Measurements from ENCODE around the gene CCDC60. TPM values are rescaled to one million over a fixed set of nuclear protein-coding genes. Genes with fewer than 3 reads are reported as not detected.

The CCDC60 gene
- total RNA-seq, 1 experiment from 2014 or later: not detected

- Histone ChIP-seq H3K9me3 (ENCODE audit: low read depth, low read length, poor library complexity, severe bottlenecking) (no peaks in the 10 kb centered on the region), H3K27ac (ENCODE audit: low read depth, low read length, poor library complexity, severe bottlenecking) (no peak overlapping the region), H3K36me3 (ENCODE audit: insufficient read depth, low read length, poor library complexity, severe bottlenecking) (no peaks in the 10 kb centered on the region), H3K4me3 (ENCODE audit: low read depth, low read length, poor library complexity, severe bottlenecking) (no peak overlapping the region), H3K27me3 (replicated peaks; ENCODE audit: insufficient read depth, low read depth, low read length, poor library complexity) (peaks cover 57% of the 10 kb centered on the region), H3K4me1 (ENCODE audit: insufficient read depth, low read length, poor library complexity, severe bottlenecking) (no peaks in the 10 kb centered on the region)
- intact Hi-C loops (cut with micrococcal nuclease; ENCODE audit: unreplicated experiment): no loop called here
- DNase-seq (ENCODE audit: low spot score): no peak
- CTCF ChIA-PET: no interaction called here
- BruUV-seq (replicated peaks): no TSS peak
- TF ChIP-seq EZH2 (IDR thresholded peaks at IDR 0.05; ENCODE audit: borderline replicate concordance, low read depth, low read length, poor library complexity, severe bottlenecking) (no peak), CTCF (conservative IDR thresholded peaks at IDR 0.05; ENCODE audit: low read depth, low read length) (no peak)
- POLR2A ChIA-PET (ENCODE audit: low non-redundant PET): no interaction called here
Measured at GRCh38 chr12:119312904-119313303, 21.6 kb upstream of the CCDC60 start.

- CTCF ChIA-PET: no interaction called here
- BruUV-seq (replicated peaks): no TSS peak
Measured at GRCh38 chr12:119314290-119314689, 20.2 kb upstream of the CCDC60 start.

GRCh38 chr12:119319638-119320037, 14.9 kb upstream of the CCDC60 start:
- H3K27ac ChIP-seq (ENCODE audit: low read depth, low read length, poor library complexity, severe bottlenecking): no peak overlapping the region
- POLR2A ChIA-PET (ENCODE audit: low non-redundant PET): no interaction called here
- intact Hi-C loops (cut with micrococcal nuclease; ENCODE audit: unreplicated experiment): no loop called here
- no TSS peak for BruUV-seq (replicated peaks)
- DNase-seq (ENCODE audit: low spot score): peak; percentile 33
- no peaks in the 10 kb centered on the region for H3K36me3 ChIP-seq (ENCODE audit: insufficient read depth, low read length, poor library complexity, severe bottlenecking)
- peaks cover 78% of the 10 kb centered on the region for H3K27me3 ChIP-seq (replicated peaks; ENCODE audit: insufficient read depth, low read depth, low read length, poor library complexity)
- H3K4me3 ChIP-seq (ENCODE audit: low read depth, low read length, poor library complexity, severe bottlenecking): no peak overlapping the region
- TF ChIP-seq EZH2 (IDR thresholded peaks at IDR 0.05; ENCODE audit: borderline replicate concordance, low read depth, low read length, poor library complexity, severe bottlenecking) (no peak), CTCF (conservative IDR thresholded peaks at IDR 0.05; ENCODE audit: low read depth, low read length) (no peak)
- CTCF ChIA-PET: no interaction called here
- no peaks in the 10 kb centered on the region for H3K4me1 ChIP-seq (ENCODE audit: insufficient read depth, low read length, poor library complexity, severe bottlenecking)
- H3K9me3 ChIP-seq (ENCODE audit: low read depth, low read length, poor library complexity, severe bottlenecking): no peaks in the 10 kb centered on the region

More at GRCh38 chr12:119314290-119314689, 20.2 kb upstream of the CCDC60 start:
- DNase-seq (ENCODE audit: low spot score): no peak
- TF ChIP-seq CTCF (conservative IDR thresholded peaks at IDR 0.05; ENCODE audit: low read depth, low read length): no peak
- no peak for TF ChIP-seq EZH2 (IDR thresholded peaks at IDR 0.05; ENCODE audit: borderline replicate concordance, low read depth, low read length, poor library complexity, severe bottlenecking)
- no peaks in the 10 kb centered on the region for H3K4me1 ChIP-seq (ENCODE audit: insufficient read depth, low read length, poor library complexity, severe bottlenecking)
- H3K36me3 ChIP-seq (ENCODE audit: insufficient read depth, low read length, poor library complexity, severe bottlenecking): no peaks in the 10 kb centered on the region
- no peak overlapping the region for H3K4me3 ChIP-seq (ENCODE audit: low read depth, low read length, poor library complexity, severe bottlenecking)
- POLR2A ChIA-PET (ENCODE audit: low non-redundant PET): no interaction called here
- H3K27ac ChIP-seq (ENCODE audit: low read depth, low read length, poor library complexity, severe bottlenecking): no peak overlapping the region
- intact Hi-C loops (cut with micrococcal nuclease; ENCODE audit: unreplicated experiment): no loop called here
- peaks cover 61% of the 10 kb centered on the region for H3K27me3 ChIP-seq (replicated peaks; ENCODE audit: insufficient read depth, low read depth, low read length, poor library complexity)
- H3K9me3 ChIP-seq (ENCODE audit: low read depth, low read length, poor library complexity, severe bottlenecking): no peaks in the 10 kb centered on the region

All from A673 (cell line).